Measurements from ENCODE around the gene TBL1X.
A peak's percentile ranks its signal among the peaks of the same experiment; 100 is the strongest.

The TBL1X gene

GRCh38 chrX:9638871-9639270 is 174.0 kb downstream of the TBL1X start:
- no peak for DNase-seq

DNA sequence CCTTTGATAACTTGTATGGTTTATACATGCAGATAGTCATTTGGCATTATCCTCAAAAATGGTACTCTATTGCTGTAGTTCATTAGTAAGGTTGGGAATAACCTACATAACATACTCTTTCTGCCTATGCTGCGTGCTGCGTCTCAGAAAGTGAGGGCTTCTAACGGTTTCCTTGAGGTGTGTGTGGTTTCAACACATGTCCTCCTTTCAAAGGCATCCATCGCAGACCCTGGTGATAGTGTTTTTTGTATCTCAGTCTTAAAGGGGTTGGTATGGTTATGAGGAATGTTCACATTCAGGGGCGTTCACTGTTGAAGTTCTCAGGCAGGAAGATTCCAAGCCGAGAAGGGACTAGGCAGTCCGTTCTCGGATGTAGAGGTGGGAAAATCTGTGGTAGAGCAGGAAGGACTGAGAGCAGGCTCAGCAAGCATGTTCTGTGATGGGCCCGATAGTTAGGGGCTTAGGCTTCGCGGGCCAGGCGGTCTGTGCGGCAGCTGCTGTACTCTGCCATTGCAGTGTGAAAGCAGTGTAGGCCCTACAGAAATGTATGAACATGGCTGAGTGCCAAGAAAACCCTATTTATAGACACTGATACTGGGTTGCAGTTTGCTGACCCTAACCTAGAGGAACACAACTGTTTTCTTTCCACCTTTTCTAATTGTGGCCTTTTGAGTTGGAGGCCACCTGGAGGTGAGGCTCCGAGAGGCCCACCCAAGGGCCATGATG is 177.6 kb downstream of the TBL1X start:
- DNase-seq, result no peak

DNA sequence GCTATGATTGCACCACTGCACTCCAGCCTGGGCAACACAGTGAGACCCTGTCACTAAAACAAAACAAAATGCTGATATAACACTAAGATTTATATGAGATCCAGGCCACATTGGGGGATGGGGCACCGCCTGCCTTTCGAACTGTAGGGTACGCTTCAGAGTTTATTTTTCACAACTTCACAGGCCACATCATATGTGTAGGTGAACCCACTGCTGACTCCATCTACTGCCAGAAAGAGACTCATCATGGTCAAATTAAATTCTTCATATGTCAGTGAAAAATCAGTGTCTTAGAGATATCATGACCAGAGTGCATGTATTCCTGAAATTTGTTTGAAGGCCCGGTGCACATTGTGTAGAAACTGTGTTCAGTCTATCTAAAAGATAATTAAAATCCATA is 178.9 kb downstream of the TBL1X start:
- DNase-seq, result no peak

GRCh38 chrX:9644335-9644734 is 179.5 kb downstream of the TBL1X start:
- peak; percentile 26 to 28 for DNase-seq

GRCh38 chrX:9646471-9647224 is 181.8 kb downstream of the TBL1X start:
- DNase-seq, result no peak

GRCh38 chrX:9647431-9647830 is 182.6 kb downstream of the TBL1X start:
- DNase-seq, result no peak

DNA sequence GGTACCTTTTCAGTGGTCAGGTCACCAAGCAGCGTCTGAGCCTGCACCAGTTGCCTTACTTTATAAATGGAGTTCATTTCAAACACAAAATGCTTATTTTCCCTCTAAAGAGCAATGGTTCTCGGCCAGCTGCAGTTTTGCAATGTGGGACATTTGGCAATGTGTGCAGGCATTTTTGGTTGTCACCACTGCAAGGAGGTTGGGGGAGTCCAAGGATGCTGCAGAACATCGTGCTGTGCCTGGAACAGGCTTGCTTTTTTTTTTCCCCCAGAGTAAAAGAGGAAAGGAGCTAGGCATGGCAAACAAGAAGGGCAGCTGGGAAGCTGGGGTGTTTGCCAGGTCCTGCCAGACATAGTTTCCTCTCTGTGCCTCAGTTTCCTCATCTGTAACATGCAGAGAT is 185.2 kb downstream of the TBL1X start:
- no peak for DNase-seq

- no peak for DNase-seq
Measured at GRCh38 chrX:9651737-9652136, 186.9 kb downstream of the TBL1X start.

DNA sequence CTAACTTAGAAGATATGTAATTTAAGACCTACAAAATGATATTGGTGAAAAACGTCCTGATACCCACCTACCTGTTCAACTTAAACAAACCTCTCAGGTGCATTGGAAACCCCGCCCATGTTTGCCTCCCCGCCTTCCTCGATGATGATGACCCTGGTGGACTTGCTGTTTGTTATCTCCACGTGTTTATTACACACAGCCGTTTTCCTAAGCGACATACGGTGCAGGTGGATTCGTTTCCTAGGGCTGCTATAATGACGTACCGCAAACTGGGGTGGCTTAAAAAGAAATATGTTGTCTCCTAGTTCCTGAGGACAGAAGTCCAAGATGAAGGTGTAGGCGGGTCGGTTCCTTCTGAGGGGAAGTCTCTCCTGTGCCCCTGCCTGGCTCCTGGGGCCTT is 190.1 kb downstream of the TBL1X start:
- DNase-seq, result no peak

DNA sequence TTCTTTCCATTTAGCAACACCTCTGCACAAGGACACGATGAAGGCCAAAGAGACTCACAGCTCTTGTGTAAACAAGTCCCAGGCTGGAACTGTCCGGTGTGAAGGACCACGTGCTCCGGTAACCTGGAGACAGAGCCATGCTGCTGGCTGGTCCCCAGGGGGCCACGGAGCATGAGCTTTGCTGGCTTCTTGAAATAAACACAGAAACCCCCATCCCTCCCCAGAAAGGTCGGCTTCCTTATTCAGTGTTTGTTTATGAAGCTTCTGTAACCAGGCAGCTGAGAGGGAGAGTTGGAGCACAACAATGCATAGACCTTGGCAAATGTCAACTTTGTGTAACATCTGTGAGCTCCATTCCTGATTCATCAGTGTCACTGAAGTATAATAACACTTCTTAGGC is 191.4 kb downstream of the TBL1X start:
- no peak for DNase-seq

DNA sequence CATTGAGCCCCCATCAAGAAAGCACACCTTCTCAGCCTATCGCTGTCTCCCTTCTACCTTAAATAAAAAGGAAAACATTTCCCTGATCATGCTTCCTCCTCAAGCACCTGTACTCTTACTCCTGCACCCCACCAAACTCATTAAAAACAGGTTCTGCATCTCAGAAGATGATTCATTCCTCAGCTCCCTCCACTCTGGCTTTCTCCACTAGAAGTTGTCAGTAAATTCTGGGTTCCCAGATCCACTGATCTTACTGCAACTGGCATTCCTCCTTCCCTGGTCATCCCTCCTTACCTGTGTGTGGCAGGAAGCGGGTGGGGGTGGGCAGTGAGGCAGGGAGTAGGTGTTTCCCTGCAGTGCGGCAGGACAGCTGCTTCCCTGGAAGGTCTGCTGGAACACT is 192.0 kb downstream of the TBL1X start:
- no peak for DNase-seq

- DNase-seq, result no peak
Measured at GRCh38 chrX:9657590-9658256, 192.9 kb downstream of the TBL1X start.

DNA sequence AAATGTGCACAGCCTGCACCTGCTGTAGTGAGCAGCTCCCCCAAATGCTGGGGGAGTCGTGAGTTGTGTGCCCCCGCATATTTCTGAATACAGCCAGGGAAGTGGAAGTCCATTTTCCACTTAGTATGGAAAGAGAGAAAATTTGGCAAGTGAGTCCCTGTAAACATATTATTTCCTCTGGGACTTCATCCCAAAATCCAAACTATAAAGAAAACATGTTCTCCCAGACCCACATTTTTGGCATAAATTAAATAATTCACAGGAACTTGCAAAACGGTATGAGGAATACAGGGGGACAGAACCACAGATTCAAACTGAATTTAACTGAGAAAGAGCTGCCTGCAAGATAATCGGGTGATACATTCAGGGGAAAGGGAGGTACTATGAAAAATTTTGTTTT is 193.6 kb downstream of the TBL1X start:
- no peak for DNase-seq

DNA sequence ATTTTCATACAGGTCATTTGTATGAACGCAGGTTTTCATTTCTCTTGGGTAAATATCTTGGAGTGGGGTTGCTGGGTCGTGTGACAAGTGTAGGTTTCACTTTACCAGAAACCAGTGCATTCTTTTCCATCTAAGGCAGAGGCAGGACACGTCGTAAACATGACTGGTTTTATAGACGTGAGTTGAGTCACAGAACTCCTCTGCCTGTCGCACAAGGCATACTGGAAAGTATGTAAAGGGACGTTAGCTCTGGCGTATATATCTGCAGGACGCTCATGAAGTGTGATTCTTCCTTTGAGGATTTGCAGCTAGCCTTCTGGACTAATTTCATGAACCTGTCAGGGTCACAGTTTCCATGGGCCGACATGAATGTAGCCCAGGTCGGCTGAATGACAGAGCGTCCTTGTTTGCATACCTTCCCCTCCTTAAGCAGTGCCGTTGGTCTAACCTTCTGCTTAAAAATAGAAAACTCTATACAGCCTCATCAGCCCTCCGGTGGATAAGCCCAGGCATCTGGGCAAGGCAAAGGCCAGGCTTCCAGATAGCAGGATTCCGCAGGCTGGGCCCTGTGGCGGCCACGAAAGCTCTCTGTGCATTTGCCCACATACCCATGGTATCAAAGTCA is 194.8 kb downstream of the TBL1X start:
- no peak for DNase-seq

- DNase-seq, result no peak
Measured at GRCh38 chrX:9662148-9662547, 197.3 kb downstream of the TBL1X start.

DNA sequence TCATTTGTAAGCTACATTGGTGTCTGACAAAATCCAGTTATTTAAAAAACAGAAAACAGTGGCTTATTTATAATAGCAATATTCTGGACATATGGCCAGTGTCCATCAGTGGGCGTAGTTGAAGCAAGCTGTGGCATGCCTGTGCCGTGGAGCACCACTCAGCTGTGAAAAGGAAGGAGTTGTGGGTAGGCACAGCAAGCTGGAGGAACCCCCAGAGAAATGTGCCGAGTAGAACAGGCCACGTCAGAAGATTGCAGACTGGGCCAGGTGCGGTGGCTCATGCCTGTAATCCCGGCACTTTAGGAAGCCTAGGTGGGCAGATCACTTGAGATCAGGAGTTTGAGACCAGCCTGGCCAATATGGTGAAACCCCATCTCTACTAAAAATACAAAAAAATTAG is 198.4 kb downstream of the TBL1X start:
- DNase-seq, result no peak

DNA sequence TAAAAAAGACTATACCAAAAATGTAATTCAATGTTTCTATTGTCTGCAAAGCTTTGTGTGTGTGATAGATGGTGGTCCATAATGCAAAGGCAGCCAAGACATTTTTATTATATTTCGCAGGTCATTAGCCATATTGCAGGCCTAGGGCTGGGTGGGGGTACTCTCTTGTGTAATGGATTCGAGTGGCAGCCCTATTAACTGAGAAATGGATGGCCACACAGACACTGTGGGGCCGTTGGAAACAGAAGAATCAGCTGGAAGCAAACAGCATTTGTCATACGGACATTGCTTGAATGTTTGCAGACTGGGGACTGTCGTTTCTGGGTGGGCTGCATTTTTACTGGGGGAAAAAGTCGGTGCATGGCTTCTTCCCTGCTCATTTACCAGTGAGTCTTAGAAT is 199.4 kb downstream of the TBL1X start:
- no peak for DNase-seq

DNA sequence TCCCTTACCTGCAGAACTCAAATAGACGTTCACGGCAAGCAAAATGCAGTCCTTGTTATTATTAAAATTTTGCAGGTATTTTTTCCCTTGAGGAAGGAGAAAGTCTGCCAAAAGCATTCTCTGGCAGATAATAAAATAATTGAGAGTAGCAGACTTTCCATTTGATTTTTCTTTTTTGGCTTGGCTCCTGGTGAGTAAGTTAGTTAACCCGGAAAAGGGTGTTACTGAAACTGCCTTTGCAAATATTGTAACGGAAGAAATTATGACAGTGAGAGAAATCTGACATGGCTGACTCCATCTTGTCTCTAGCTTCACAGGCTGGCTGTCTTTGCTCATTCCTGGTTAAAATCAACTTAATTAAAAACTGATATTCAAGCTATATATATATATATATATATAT is 200.3 kb downstream of the TBL1X start:
- no peak for DNase-seq

DNA sequence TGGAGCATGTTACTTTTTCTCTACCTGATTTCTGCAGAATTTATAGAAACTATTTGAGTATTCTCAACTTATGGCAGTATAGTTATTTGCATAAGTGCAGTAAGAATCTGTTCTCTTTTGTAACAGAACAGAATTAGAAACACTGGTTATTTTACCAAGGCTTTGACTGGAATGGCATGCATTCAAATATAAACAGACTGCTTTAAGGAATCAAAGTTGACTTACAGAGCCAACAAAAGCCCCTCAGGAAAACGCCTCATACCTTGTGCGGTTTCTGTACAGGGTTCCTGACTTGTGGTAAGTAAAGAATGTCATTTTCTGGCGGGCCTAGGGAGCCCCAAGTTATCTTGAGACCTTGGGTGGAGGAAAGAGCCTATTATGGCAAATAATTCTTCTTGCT is 203.7 kb downstream of the TBL1X start:
- no peak for DNase-seq

DNA sequence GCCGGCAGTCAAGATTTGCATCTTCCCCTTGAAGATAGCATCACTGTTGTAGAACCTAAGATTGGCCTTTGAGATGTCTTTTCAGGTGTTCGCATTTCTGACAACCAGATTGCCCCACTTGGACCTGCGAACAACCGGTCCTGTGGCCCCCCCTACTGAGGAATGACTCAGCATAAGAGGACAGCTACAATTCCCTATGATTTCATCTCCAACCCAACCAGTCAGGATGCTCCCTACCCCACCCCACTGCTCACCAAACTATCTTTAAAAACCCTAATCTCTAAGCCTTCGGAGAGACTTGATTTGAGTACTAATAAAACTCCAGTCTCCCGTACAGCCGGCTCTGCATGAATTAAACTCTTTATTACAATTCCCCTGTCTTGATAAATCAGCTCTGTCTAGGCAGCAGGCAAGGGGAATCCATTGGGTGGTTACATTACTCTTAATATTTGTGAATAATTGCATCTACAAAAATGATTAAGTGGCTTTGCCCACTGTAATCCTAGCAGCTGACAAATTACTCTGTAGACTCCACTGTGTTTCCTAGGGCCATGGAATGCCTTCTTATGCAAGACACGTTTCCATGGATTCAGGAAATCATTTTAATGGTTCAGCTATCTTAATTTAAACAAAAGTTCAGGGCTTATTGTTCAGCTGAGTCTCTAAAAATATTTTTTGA is 205.4 kb downstream of the TBL1X start:
- DNase-seq, result no peak

DNA sequence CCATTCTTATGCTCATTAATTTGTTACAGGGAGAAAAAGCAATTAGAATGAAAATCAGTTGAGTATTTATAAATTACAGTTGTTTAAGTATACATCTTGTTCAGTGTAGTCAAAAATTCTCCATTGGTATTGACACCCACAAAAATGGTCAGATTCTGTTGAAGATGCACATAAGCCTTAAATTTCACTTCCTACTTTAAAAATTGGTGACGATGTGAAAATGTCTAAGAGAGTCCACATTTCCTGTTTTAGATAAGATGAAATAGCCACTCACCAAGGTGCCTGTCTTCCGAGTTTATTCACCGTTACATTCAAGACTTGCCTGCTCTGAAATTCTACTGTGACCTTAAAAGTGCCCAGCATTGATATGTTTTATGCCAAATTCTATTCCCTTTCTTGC is 207.1 kb downstream of the TBL1X start:
- DNase-seq, result no peak

- DNase-seq, result no peak
Measured at GRCh38 chrX:9676306-9676705, 211.4 kb downstream of the TBL1X start.

GRCh38 chrX:9676738-9677097 is 211.9 kb downstream of the TBL1X start:
- DNase-seq, result no peak

Measured in Kasumi-1 (cell line).